Subcutaneous abdominal adipose tissue (tissue), 5 donors: Measurements from ENCODE around the gene SH2D4B.

Source experiments
- H3K27ac ChIP-seq: one replicate; pipeline ENCODE4 v1.7.0; 2013; ENCODE audit warnings: low read depth, mild to moderate bottlenecking, inconsistent platforms, low read length, moderate library complexity
- H3K27me3 ChIP-seq, 5 donors: one replicate each; pipeline ENCODE4 v1.7.0; 2013; ENCODE audit warnings: low read length in 5 of 5, inconsistent platforms in 1 of 5; ENCODE audit not compliant: control insufficient read depth in 5 of 5, insufficient read depth in 4 of 5
- H3K36me3 ChIP-seq, 5 donors: one replicate each; pipeline ENCODE4 v1.7.0; 2013; ENCODE audit warnings: low read length in 5 of 5; ENCODE audit not compliant: control insufficient read depth in 5 of 5, insufficient read depth in 5 of 5
- H3K4me1 ChIP-seq, 5 donors: one replicate each; pipeline ENCODE4 v1.7.0; 2013; ENCODE audit warnings: low read length in 5 of 5, mild to moderate bottlenecking in 3 of 5, moderate library complexity in 1 of 5; ENCODE audit not compliant: control insufficient read depth in 5 of 5, insufficient read depth in 5 of 5
- H3K4me3 ChIP-seq, 5 donors: one replicate each; pipeline ENCODE4 v1.7.0; 2013; ENCODE audit warnings: low read length in 5 of 5, low read depth in 1 of 5
- H3K9ac ChIP-seq, 5 donors: one replicate each; pipeline ENCODE4 v1.7.0; 2013; ENCODE audit warnings: low read length in 5 of 5, mild to moderate bottlenecking in 4 of 5, moderate library complexity in 3 of 5
- H3K9me3 ChIP-seq, 5 donors: one replicate each; pipeline ENCODE4 v1.7.0; 2013; ENCODE audit warnings: low read length in 5 of 5; ENCODE audit not compliant: control insufficient read depth in 5 of 5
- donor health status: healthy.
- donor health status: healthy.
- donor health status: healthy.
- donor health status: healthy.
- donor health status: healthy.

Gene SH2D4B

GRCh38 chr10:80603516-80603915 is 65.8 kb downstream of the SH2D4B start:
- Histone ChIP-seq H3K9ac (no peak overlapping the region), H3K4me1 (no peaks in the 10 kb centered on the region), H3K36me3 (no peaks in the 10 kb centered on the region), H3K27ac (no peak overlapping the region), H3K27me3 (no peaks in the 10 kb centered on the region), H3K4me3 (no peak overlapping the region), H3K9me3 (no peaks in the 10 kb centered on the region)

GRCh38 chr10:80608706-80609105 is 71.0 kb downstream of the SH2D4B start:
- Histone ChIP-seq H3K27ac (no peak overlapping the region), H3K36me3 (no peaks in the 10 kb centered on the region), H3K27me3 (peaks cover 0 to 4% (median 0%) of the 10 kb centered on the region in 5 donors), H3K9me3 (no peaks in the 10 kb centered on the region), H3K4me1 (no peaks in the 10 kb centered on the region), H3K4me3 (no peak overlapping the region), H3K9ac (no peak overlapping the region)

- H3K4me1 ChIP-seq: no peaks in the 10 kb centered on the region
- H3K27ac ChIP-seq: no peak overlapping the region
- H3K36me3 ChIP-seq: no peaks in the 10 kb centered on the region
- H3K4me3 ChIP-seq: no peak overlapping the region
- H3K9ac ChIP-seq: no peak overlapping the region
- peaks cover 0 to 4% (median 0%) of the 10 kb centered on the region in 5 donors for H3K27me3 ChIP-seq
- H3K9me3 ChIP-seq: no peaks in the 10 kb centered on the region
Measured at GRCh38 chr10:80609331-80609730, 71.6 kb downstream of the SH2D4B start.

GRCh38 chr10:80611481-80612185 is 73.9 kb downstream of the SH2D4B start:
- H3K9me3 ChIP-seq: no peaks in the 10 kb centered on the region
- H3K4me1 ChIP-seq: no peaks in the 10 kb centered on the region
- H3K9ac ChIP-seq: no peak overlapping the region
- peaks cover 0 to 4% (median 0%) of the 10 kb centered on the region in 5 donors for H3K27me3 ChIP-seq
- no peak overlapping the region for H3K27ac ChIP-seq
- no peak overlapping the region for H3K4me3 ChIP-seq
- H3K36me3 ChIP-seq: no peaks in the 10 kb centered on the region

- Histone ChIP-seq H3K4me3 (no peak overlapping the region), H3K9ac (no peak overlapping the region), H3K9me3 (no peaks in the 10 kb centered on the region), H3K27me3 (peaks cover 0 to 4% (median 0%) of the 10 kb centered on the region in 5 donors), H3K4me1 (no peaks in the 10 kb centered on the region), H3K27ac (no peak overlapping the region), H3K36me3 (no peaks in the 10 kb centered on the region)
Measured at GRCh38 chr10:80612261-80612660, 74.6 kb downstream of the SH2D4B start.

GRCh38 chr10:80613466-80614170 is 75.9 kb downstream of the SH2D4B start:
- H3K27me3 ChIP-seq: peaks cover 0 to 4% (median 0%) of the 10 kb centered on the region in 5 donors
- H3K27ac ChIP-seq: no peak overlapping the region
- no peaks in the 10 kb centered on the region for H3K36me3 ChIP-seq
- no peaks in the 10 kb centered on the region for H3K9me3 ChIP-seq
- no peaks in the 10 kb centered on the region for H3K4me1 ChIP-seq
- H3K4me3 ChIP-seq: no peak overlapping the region
- no peak overlapping the region for H3K9ac ChIP-seq

- Histone ChIP-seq H3K27ac (no peak overlapping the region), H3K9me3 (no peaks in the 10 kb centered on the region), H3K4me3 (no peak overlapping the region), H3K36me3 (no peaks in the 10 kb centered on the region), H3K27me3 (peaks cover 0 to 4% (median 0%) of the 10 kb centered on the region in 5 donors), H3K9ac (no peak overlapping the region), H3K4me1 (no peaks in the 10 kb centered on the region)
Measured at GRCh38 chr10:80614576-80615416, 77.1 kb downstream of the SH2D4B start.

- no peaks in the 10 kb centered on the region for H3K36me3 ChIP-seq
- no peak overlapping the region for H3K9ac ChIP-seq
- no peak overlapping the region for H3K27ac ChIP-seq
- no peaks in the 10 kb centered on the region for H3K4me1 ChIP-seq
- no peaks in the 10 kb centered on the region for H3K27me3 ChIP-seq
- H3K4me3 ChIP-seq: no peak overlapping the region
- no peaks in the 10 kb centered on the region for H3K9me3 ChIP-seq
Measured at GRCh38 chr10:80617807-80618206, 80.1 kb downstream of the SH2D4B start.

- H3K4me3 ChIP-seq: no peak overlapping the region
- H3K27me3 ChIP-seq: no peaks in the 10 kb centered on the region
- no peaks in the 10 kb centered on the region for H3K4me1 ChIP-seq
- no peaks in the 10 kb centered on the region for H3K9me3 ChIP-seq
- no peak overlapping the region for H3K27ac ChIP-seq
- H3K9ac ChIP-seq: no peak overlapping the region
- H3K36me3 ChIP-seq: no peaks in the 10 kb centered on the region
Measured at GRCh38 chr10:80619036-80619435, 81.3 kb downstream of the SH2D4B start.

- Histone ChIP-seq H3K9me3 (peaks cover 0 to 4% (median 0%) of the 10 kb centered on the region in 5 donors), H3K4me3 (no peak overlapping the region), H3K36me3 (no peaks in the 10 kb centered on the region), H3K27ac (no peak overlapping the region), H3K4me1 (no peaks in the 10 kb centered on the region), H3K27me3 (no peaks in the 10 kb centered on the region), H3K9ac (no peak overlapping the region)
Measured at GRCh38 chr10:80622153-80622552, 84.5 kb downstream of the SH2D4B start.
